Transverse colon (tissue), 4 donors: ENCODE data around the gene CAMTA1.

ENCODE experiments used
- CTCF ChIP-seq, 5 experiments: fragments of 200-600 bp in 3 of 5; fragments of 450-650 bp in 2 of 5; sonication (generic) in 3 of 5; IDR thresholded peaks; 1 replicate in 2 of 5; 2 replicates in 3 of 5; pipeline ENCODE4 v1.5.1; 2016 to 2017; ENCODE audit warnings: antibody characterized with exemption in 5 of 5, inconsistent platforms in 3 of 5, mild to moderate bottlenecking in 2 of 5, moderate library complexity in 1 of 5
- EP300 ChIP-seq: sonication (generic); formaldehyde crosslinking; IDR thresholded peaks from one replicate; pipeline ENCODE4 v1.6.1; 2017; ENCODE audit warnings: antibody characterized with exemption, low read depth
- POLR2A ChIP-seq: fragments of 450-650 bp; IDR thresholded peaks from one replicate; pipeline ENCODE4 v1.6.1; 2016; ENCODE audit warnings: antibody characterized with exemption, mild to moderate bottlenecking, moderate library complexity
- POLR2AphosphoS5 ChIP-seq, 3 donors: sonication (generic); formaldehyde crosslinking; IDR thresholded peaks; one replicate each; pipeline ENCODE4 v1.6.1; 2016; ENCODE audit warnings: antibody characterized with exemption in 3 of 3

- no peak for TF ChIP-seq CTCF (IDR thresholded peaks at IDR 0.05)
- no peak for TF ChIP-seq POLR2A
- no peak for TF ChIP-seq POLR2AphosphoS5 (IDR thresholded peaks at IDR 0.05)
- TF ChIP-seq EP300: no peak
Observed at GRCh38 chr1:7005762-7006161, 220.5 kb downstream of the CAMTA1 start.
